ENCODE data around the gene AQP2.
A peak's percentile ranks its signal among the peaks of the same experiment; 100 is the strongest.

Gene AQP2

GRCh38 chr12:49947593-49948226 is 2.8 kb upstream of the AQP2 start:
- Histone ChIP-seq H3K4me1 (ENCODE audit: control insufficient read depth in 5 of 5, insufficient read depth in 5 of 5, low read length in 5 of 5) (peaks cover 0 to 22% (median 17%) of the 10 kb centered on the region in 5 donors), H3K27ac (ENCODE audit: low read depth, low read length) (no peak overlapping the region), H3K9me3 (ENCODE audit: control insufficient read depth in 5 of 5, low read length in 5 of 5) (no peaks in the 10 kb centered on the region), H3K9ac (ENCODE audit: low read length in 5 of 5) (no peak overlapping the region), H3K36me3 (ENCODE audit: control insufficient read depth in 5 of 5, insufficient read depth in 5 of 5, low read length in 5 of 5) (no peaks in the 10 kb centered on the region), H3K27me3 (ENCODE audit: control insufficient read depth in 5 of 5, insufficient read depth in 4 of 5, low read length in 5 of 5) (peaks cover 0 to 4% (median 0%) of the 10 kb centered on the region in 5 donors), H3K4me3 (ENCODE audit: low read depth in 1 of 5, low read length in 5 of 5) (no peak overlapping the region)

GRCh38 chr12:49948866-49949845 is 1.4 kb upstream of the AQP2 start:
- Histone ChIP-seq H3K4me3 (ENCODE audit: low read depth in 1 of 5, low read length in 5 of 5) (no peak overlapping the region), H3K9ac (ENCODE audit: low read length in 5 of 5) (no peak overlapping the region), H3K9me3 (ENCODE audit: control insufficient read depth in 5 of 5, low read length in 5 of 5) (no peaks in the 10 kb centered on the region), H3K27ac (ENCODE audit: low read depth, low read length) (no peak overlapping the region), H3K36me3 (ENCODE audit: control insufficient read depth in 5 of 5, insufficient read depth in 5 of 5, low read length in 5 of 5) (no peaks in the 10 kb centered on the region), H3K4me1 (ENCODE audit: control insufficient read depth in 5 of 5, insufficient read depth in 5 of 5, low read length in 5 of 5) (peaks cover 0 to 22% (median 17%) of the 10 kb centered on the region in 5 donors), H3K27me3 (ENCODE audit: control insufficient read depth in 5 of 5, insufficient read depth in 4 of 5, low read length in 5 of 5) (peaks cover 2 to 10% (median 5%) of the 10 kb centered on the region in 5 donors)

GRCh38 chr12:49949866-49950265 is 671 bp upstream of the AQP2 start:
- Histone ChIP-seq H3K4me1 (ENCODE audit: control insufficient read depth in 5 of 5, insufficient read depth in 5 of 5, low read length in 5 of 5) (peaks cover 0 to 22% (median 17%) of the 10 kb centered on the region in 5 donors), H3K9ac (ENCODE audit: low read length in 5 of 5) (no peak overlapping the region), H3K36me3 (ENCODE audit: control insufficient read depth in 5 of 5, insufficient read depth in 5 of 5, low read length in 5 of 5) (no peaks in the 10 kb centered on the region), H3K4me3 (ENCODE audit: low read depth in 1 of 5, low read length in 5 of 5) (no peak overlapping the region), H3K27ac (ENCODE audit: low read depth, low read length) (no peak overlapping the region), H3K27me3 (ENCODE audit: control insufficient read depth in 5 of 5, insufficient read depth in 4 of 5, low read length in 5 of 5) (peaks cover 9 to 17% (median 12%) of the 10 kb centered on the region in 5 donors), H3K9me3 (ENCODE audit: control insufficient read depth in 5 of 5, low read length in 5 of 5) (no peaks in the 10 kb centered on the region)

GRCh38 chr12:49951411-49952240 is 1.1 kb downstream of the AQP2 start:
- Histone ChIP-seq H3K9ac (ENCODE audit: low read length in 5 of 5) (peak overlapping the region in 1 of 5 donors; percentile 21), H3K27me3 (ENCODE audit: control insufficient read depth in 5 of 5, insufficient read depth in 4 of 5, low read length in 5 of 5) (peaks cover 17 to 26% (median 20%) of the 10 kb centered on the region in 5 donors), H3K27ac (ENCODE audit: low read depth, low read length) (no peak overlapping the region), H3K4me1 (ENCODE audit: control insufficient read depth in 5 of 5, insufficient read depth in 5 of 5, low read length in 5 of 5) (peaks cover 0 to 14% (median 9%) of the 10 kb centered on the region in 5 donors), H3K36me3 (ENCODE audit: control insufficient read depth in 5 of 5, insufficient read depth in 5 of 5, low read length in 5 of 5) (no peaks in the 10 kb centered on the region), H3K9me3 (ENCODE audit: control insufficient read depth in 5 of 5, low read length in 5 of 5) (no peaks in the 10 kb centered on the region), H3K4me3 (ENCODE audit: low read depth in 1 of 5, low read length in 5 of 5) (no peak overlapping the region)

- H3K27ac ChIP-seq (ENCODE audit: low read depth, low read length) = no peak overlapping the region
- peak overlapping the region in 1 of 5 donors; percentile 2 for H3K9ac ChIP-seq (ENCODE audit: low read length in 5 of 5)
- peaks cover 20 to 30% (median 22%) of the 10 kb centered on the region in 5 donors for H3K27me3 ChIP-seq (ENCODE audit: control insufficient read depth in 5 of 5, insufficient read depth in 4 of 5, low read length in 5 of 5)
- no peaks in the 10 kb centered on the region for H3K9me3 ChIP-seq (ENCODE audit: control insufficient read depth in 5 of 5, low read length in 5 of 5)
- peaks cover 0 to 14% (median 9%) of the 10 kb centered on the region in 5 donors for H3K4me1 ChIP-seq (ENCODE audit: control insufficient read depth in 5 of 5, insufficient read depth in 5 of 5, low read length in 5 of 5)
- H3K4me3 ChIP-seq (ENCODE audit: low read depth in 1 of 5, low read length in 5 of 5) = no peak overlapping the region
- no peaks in the 10 kb centered on the region for H3K36me3 ChIP-seq (ENCODE audit: control insufficient read depth in 5 of 5, insufficient read depth in 5 of 5, low read length in 5 of 5)
These were observed 2.0 kb downstream of the AQP2 start for GRCh38 chr12:49952391-49953055.

GRCh38 chr12:49953151-49953550 is 2.6 kb downstream of the AQP2 start:
- no peaks in the 10 kb centered on the region for H3K9me3 ChIP-seq (ENCODE audit: control insufficient read depth in 5 of 5, low read length in 5 of 5)
- H3K27me3 ChIP-seq (ENCODE audit: control insufficient read depth in 5 of 5, insufficient read depth in 4 of 5, low read length in 5 of 5) = peaks cover 20 to 36% (median 25%) of the 10 kb centered on the region in 5 donors

GRCh38 chr12:49953961-49954846 is 3.7 kb downstream of the AQP2 start:
- Histone ChIP-seq H3K9me3 (ENCODE audit: control insufficient read depth in 5 of 5, low read length in 5 of 5) (no peaks in the 10 kb centered on the region), H3K4me1 (ENCODE audit: control insufficient read depth in 5 of 5, insufficient read depth in 5 of 5, low read length in 5 of 5) (peaks cover 0 to 14% (median 7%) of the 10 kb centered on the region in 5 donors), H3K36me3 (ENCODE audit: control insufficient read depth in 5 of 5, insufficient read depth in 5 of 5, low read length in 5 of 5) (no peaks in the 10 kb centered on the region), H3K27ac (ENCODE audit: low read depth, low read length) (no peak overlapping the region), H3K27me3 (ENCODE audit: control insufficient read depth in 5 of 5, insufficient read depth in 4 of 5, low read length in 5 of 5) (peaks cover 25 to 43% (median 33%) of the 10 kb centered on the region in 5 donors), H3K9ac (ENCODE audit: low read length in 5 of 5) (no peak overlapping the region), H3K4me3 (ENCODE audit: low read depth in 1 of 5, low read length in 5 of 5) (no peak overlapping the region)

More at GRCh38 chr12:49953151-49953550, 2.6 kb downstream of the AQP2 start:
- Histone ChIP-seq H3K36me3 (ENCODE audit: control insufficient read depth in 5 of 5, insufficient read depth in 5 of 5, low read length in 5 of 5) (no peaks in the 10 kb centered on the region), H3K9ac (ENCODE audit: low read length in 5 of 5) (no peak overlapping the region), H3K4me1 (ENCODE audit: control insufficient read depth in 5 of 5, insufficient read depth in 5 of 5, low read length in 5 of 5) (peaks cover 0 to 14% (median 9%) of the 10 kb centered on the region in 5 donors), H3K27ac (ENCODE audit: low read depth, low read length) (no peak overlapping the region), H3K4me3 (ENCODE audit: low read depth in 1 of 5, low read length in 5 of 5) (no peak overlapping the region)

GRCh38 chr12:49954863-49955830 is 4.6 kb downstream of the AQP2 start:
- Histone ChIP-seq H3K27ac (ENCODE audit: low read depth, low read length) (no peak overlapping the region), H3K9ac (ENCODE audit: low read length in 5 of 5) (no peak overlapping the region), H3K9me3 (ENCODE audit: control insufficient read depth in 5 of 5, low read length in 5 of 5) (no peaks in the 10 kb centered on the region), H3K4me3 (ENCODE audit: low read depth in 1 of 5, low read length in 5 of 5) (no peak overlapping the region), H3K36me3 (ENCODE audit: control insufficient read depth in 5 of 5, insufficient read depth in 5 of 5, low read length in 5 of 5) (no peaks in the 10 kb centered on the region), H3K27me3 (ENCODE audit: control insufficient read depth in 5 of 5, insufficient read depth in 4 of 5, low read length in 5 of 5) (peaks cover 33 to 52% (median 42%) of the 10 kb centered on the region in 5 donors), H3K4me1 (ENCODE audit: control insufficient read depth in 5 of 5, insufficient read depth in 5 of 5, low read length in 5 of 5) (peaks cover 0 to 15% (median 12%) of the 10 kb centered on the region in 5 donors)

All from subcutaneous abdominal adipose tissue (tissue), 5 donors.